Liver (tissue), 3 donors: ENCODE results near the gene C3orf22.

Experiments used
- TAF1 ChIP-seq: conservative IDR thresholded peaks from 2 replicates; pipeline ENCODE4 v1.6.1; 2016; ENCODE audit warnings: antibody characterized with exemption, mild to moderate bottlenecking
- TF ChIP-seq, protein P1 (sequence below): fragments of 150-350 bp; IDR thresholded peaks from 2 replicates; pipeline ENCODE4 v1.5.1; 2017; ENCODE audit warnings: improper control_type of control experiment, low read depth, low read length; ENCODE audit not compliant: missing input control
- donor health status: healthy.
- donor health status: healthy.

DNA sequence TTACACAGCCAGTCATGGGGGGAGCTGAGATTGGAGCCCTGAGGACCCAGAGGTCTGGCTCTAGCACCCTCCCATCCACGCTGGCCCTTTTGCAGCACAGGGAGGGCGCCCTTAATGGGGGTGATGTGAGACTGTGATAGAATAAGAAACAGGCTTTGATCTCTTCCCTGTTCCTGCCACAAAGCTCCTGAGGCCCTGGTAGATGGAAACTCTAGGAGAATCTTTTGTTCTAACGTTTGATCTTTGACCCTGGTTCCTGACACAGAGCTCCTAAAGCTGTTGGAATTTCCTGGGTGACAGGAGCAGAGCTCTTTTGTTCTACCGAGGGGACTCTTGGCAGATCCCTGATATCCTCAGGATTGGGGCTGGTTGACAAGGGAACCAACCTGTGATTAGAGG lies 40.0 kb downstream of the C3orf22 start:
- TF ChIP-seq, protein P1, sequence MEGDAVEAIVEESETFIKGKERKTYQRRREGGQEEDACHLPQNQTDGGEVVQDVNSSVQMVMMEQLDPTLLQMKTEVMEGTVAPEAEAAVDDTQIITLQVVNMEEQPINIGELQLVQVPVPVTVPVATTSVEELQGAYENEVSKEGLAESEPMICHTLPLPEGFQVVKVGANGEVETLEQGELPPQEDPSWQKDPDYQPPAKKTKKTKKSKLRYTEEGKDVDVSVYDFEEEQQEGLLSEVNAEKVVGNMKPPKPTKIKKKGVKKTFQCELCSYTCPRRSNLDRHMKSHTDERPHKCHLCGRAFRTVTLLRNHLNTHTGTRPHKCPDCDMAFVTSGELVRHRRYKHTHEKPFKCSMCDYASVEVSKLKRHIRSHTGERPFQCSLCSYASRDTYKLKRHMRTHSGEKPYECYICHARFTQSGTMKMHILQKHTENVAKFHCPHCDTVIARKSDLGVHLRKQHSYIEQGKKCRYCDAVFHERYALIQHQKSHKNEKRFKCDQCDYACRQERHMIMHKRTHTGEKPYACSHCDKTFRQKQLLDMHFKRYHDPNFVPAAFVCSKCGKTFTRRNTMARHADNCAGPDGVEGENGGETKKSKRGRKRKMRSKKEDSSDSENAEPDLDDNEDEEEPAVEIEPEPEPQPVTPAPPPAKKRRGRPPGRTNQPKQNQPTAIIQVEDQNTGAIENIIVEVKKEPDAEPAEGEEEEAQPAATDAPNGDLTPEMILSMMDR, result no peak
- TF ChIP-seq TAF1, result no peak
